ENCODE data around the gene QRICH1. TPM values are rescaled to one million over a fixed set of nuclear protein-coding genes. Genes with fewer than 3 reads are reported as not detected.
A peak's percentile ranks its signal among the peaks of the same experiment; 100 is the strongest.

The QRICH1 gene
- total RNA-seq, 1 experiment from 2014 or later: 87.5 TPM

GRCh38 chr3:49017971-49018706, 75.7 kb downstream of the QRICH1 start, which contains the start of gene DALRD3:
Gene DALRD3 (minus strand): TSS chr3:49018580. CDS start chr3:49018564, 16 bp downstream.
- BruUV-seq (replicated peaks): no TSS peak
- Histone ChIP-seq H4K20me1 (ENCODE audit: insufficient read depth) (no peaks in the 10 kb centered on the region; the same call in 1 of the 2 replicates), H2AFZ (peak within 1 kb of the TSS; percentile 80), H3K27ac (peak within 1 kb of the TSS; percentile 46), H3K9me2 (ENCODE audit: insufficient read depth) (no peaks in the 10 kb centered on the region), H3K4me3 (peak within 1 kb of the TSS; percentile 70), H3K9me3 (ENCODE audit: insufficient read depth, low read depth) (no peaks in the 10 kb centered on the region), H3F3A (ENCODE audit: insufficient read depth, low read depth) (peaks cover 42% of the 10 kb centered on the region), H3K4me2 (peak within 1 kb of the TSS; percentile 92), H3K36me3 (ENCODE audit: low read depth) (no peaks in the 10 kb centered on the region), H3K27me3 (ENCODE audit: insufficient read depth, low read depth) (no peaks in the 10 kb centered on the region), H3K79me2 (ENCODE audit: low read depth) (peaks cover 33% of the 10 kb centered on the region), H3K4me1 (replicated peaks; ENCODE audit: insufficient read depth) (peaks cover 23% of the 10 kb centered on the region)
- CTCF ChIA-PET: no interaction called here
- POLR2A ChIA-PET (ENCODE audit: unreplicated experiment): interaction anchor here (0.6 to 1.4 kb wide), 4 partner anchors 11 to 468 kb away, joined by 3 to 6 read pairs (median 4); partner anchors contain the start of gene WDR6
- peak; percentile 44 to 73 for DNase-seq
- intact Hi-C loops (cut with micrococcal nuclease; ENCODE audit: unreplicated experiment): no loop called here
- TF ChIP-seq EZH2 (IDR thresholded peaks at IDR 0.05; ENCODE audit: low read depth) (no peak), CTCF (conservative IDR thresholded peaks at IDR 0.05) (no peak)

GRCh38 chr3:49017229-49017970, 76.5 kb downstream of the QRICH1 start:
- DNase-seq: no peak
- peak overlapping the region; percentile 80 for H2AFZ ChIP-seq

More at GRCh38 chr3:49017229-49017970, 76.5 kb downstream of the QRICH1 start:
- Histone ChIP-seq H3K36me3 (ENCODE audit: low read depth) (no peaks in the 10 kb centered on the region), H3K27me3 (ENCODE audit: insufficient read depth, low read depth) (no peaks in the 10 kb centered on the region), H3K27ac (no peak overlapping the region), H3K79me2 (ENCODE audit: low read depth) (peaks cover 26% of the 10 kb centered on the region), H3K9me3 (ENCODE audit: insufficient read depth, low read depth) (no peaks in the 10 kb centered on the region), H3F3A (ENCODE audit: insufficient read depth, low read depth) (peaks cover 34% of the 10 kb centered on the region), H4K20me1 (ENCODE audit: insufficient read depth) (peaks cover 2% of the 10 kb centered on the region; the same call in 1 of the 2 replicates), H3K4me3 (peak overlapping the region; percentile 70), H3K9me2 (ENCODE audit: insufficient read depth) (no peaks in the 10 kb centered on the region), H3K4me1 (replicated peaks; ENCODE audit: insufficient read depth) (peaks cover 20% of the 10 kb centered on the region), H3K4me2 (peak overlapping the region; percentile 92)
- ChIA-PET POLR2A (ENCODE audit: unreplicated experiment) (interaction anchor here (0.7 to 1.4 kb wide), 3 partner anchors 10 to 469 kb away, joined by 3 to 6 read pairs (median 3); partner anchors contain the start of gene WDR6), CTCF (interaction anchor here (0.6 kb wide), 1 partner anchor 8 kb away, joined by 3 read pairs; no protein-coding TSS in a partner anchor)
- intact Hi-C loops (cut with micrococcal nuclease; ENCODE audit: unreplicated experiment): no loop called here
- TF ChIP-seq CTCF (conservative IDR thresholded peaks at IDR 0.05) (no peak), EZH2 (IDR thresholded peaks at IDR 0.05; ENCODE audit: low read depth) (no peak)
- no TSS peak for BruUV-seq (replicated peaks)
